IMR-90 (cell line): ENCODE data around the gene RELL2. TPM values are rescaled to one million over a fixed set of nuclear protein-coding genes. Genes with fewer than 3 reads are reported as not detected.

Source experiments
- ATAC-seq: fragments of 200-7000 bp; cut with Tn5 transposase; 2 replicates; pipeline ENCODE4 v1.9.1; 2020; ENCODE audit warnings: low read depth, mild to moderate bottlenecking, moderate library complexity
- BruUV-seq: library from RNA; stranded (reverse); fragments of 400-500 nt; replicated peaks from 2 replicates; lab custom pipeline; 2021; lab: Mats Ljungman, UMichigan
- CTCF ChIA-PET: fragments of 300-600 bp; formaldehyde crosslinking; extraction: SDS; loops from one replicate; lab custom pipeline; 2021; ENCODE audit warnings: antibody characterized with exemption; lab: Yijun Ruan, JAX
- POLR2A ChIA-PET: fragments of 300-600 bp; sonication (Branson Sonifier 250); formaldehyde crosslinking; loops from one replicate; lab custom pipeline; 2022; ENCODE audit warnings: antibody characterized with exemption; ENCODE audit not compliant: unreplicated experiment; lab: Charles Lee
- DNase-seq: peaks from one replicate; pipeline ENCODE4 v3.0.0; 2013
- H2AFZ ChIP-seq: replicated peaks from 2 replicates; pipeline ENCODE3; 2013; ENCODE audit warnings: low read length, mild to moderate bottlenecking; ENCODE audit not compliant: poor library complexity
- H2AK5ac ChIP-seq: 2 replicates; pipeline ENCODE4 v1.6.1; 2013; ENCODE audit warnings: low read depth, low read length, inconsistent platforms
- H2AK9ac ChIP-seq: replicated peaks from 2 replicates; pipeline ENCODE3; 2013; ENCODE audit warnings: mild to moderate bottlenecking, low read depth, low read length, moderate library complexity; ENCODE audit not compliant: poor library complexity
- H2BK120ac ChIP-seq: 2 replicates; pipeline ENCODE4 v1.6.1; 2013; ENCODE audit warnings: low read depth, low read length, inconsistent platforms
- H2BK15ac ChIP-seq: 3 replicates; pipeline ENCODE4 v1.6.1; 2013; ENCODE audit warnings: low read depth, low read length, inconsistent platforms
- H2BK20ac ChIP-seq: 2 replicates; pipeline ENCODE4 v1.6.1; 2013; ENCODE audit warnings: low read depth, mild to moderate bottlenecking, inconsistent platforms, low read length, moderate library complexity
- H2BK5ac ChIP-seq: 2 replicates; pipeline ENCODE4 v1.6.1; 2013; ENCODE audit warnings: mild to moderate bottlenecking, low read depth, low read length, inconsistent platforms; ENCODE audit not compliant: poor library complexity, severe bottlenecking
- H3K14ac ChIP-seq: replicated peaks from 2 replicates; pipeline ENCODE4 v1.6.1; 2013; ENCODE audit warnings: low read depth, low read length, inconsistent platforms
- H3K18ac ChIP-seq: 2 replicates; pipeline ENCODE4 v1.6.1; 2013; ENCODE audit warnings: low read depth, low read length, control low read depth
- H3K23ac ChIP-seq: 2 replicates; pipeline ENCODE4 v1.6.1; 2013; ENCODE audit warnings: low read depth, low read length, inconsistent platforms
- H3K27ac ChIP-seq: 2 replicates; pipeline ENCODE4 v1.5.1; 2013; ENCODE audit warnings: mild to moderate bottlenecking, control low read depth, low read length; ENCODE audit not compliant: insufficient read depth
- H3K27me3 ChIP-seq: 2 replicates; pipeline ENCODE4 v1.6.1; 2013; ENCODE audit warnings: low read length; ENCODE audit not compliant: control insufficient read depth, insufficient read depth
- H3K36me3 ChIP-seq: 2 replicates; pipeline ENCODE4 v1.6.1; 2013; ENCODE audit warnings: low read length, mixed read lengths; ENCODE audit not compliant: control insufficient read depth, insufficient read depth
- H3K4ac ChIP-seq: 2 replicates; pipeline ENCODE4 v1.6.1; 2013; ENCODE audit warnings: low read depth, low read length, inconsistent platforms
- H3K4me1 ChIP-seq: 2 replicates; pipeline ENCODE4 v1.6.1; 2013; ENCODE audit warnings: low read length, mixed read lengths; ENCODE audit not compliant: control insufficient read depth, insufficient read depth
- H3K4me2 ChIP-seq: 2 replicates; pipeline ENCODE4 v1.6.1; 2013; ENCODE audit warnings: low read depth, mild to moderate bottlenecking, control low read depth, low read length, moderate library complexity
- H3K4me3 ChIP-seq: 2 replicates; pipeline ENCODE4 v1.5.1; 2013; ENCODE audit warnings: low read depth, mild to moderate bottlenecking, control low read depth, low read length, moderate library complexity; ENCODE audit not compliant: insufficient read depth
- H3K56ac ChIP-seq: 2 replicates; pipeline ENCODE4 v1.6.1; 2013; ENCODE audit warnings: low read length, inconsistent platforms; ENCODE audit not compliant: insufficient read depth; ENCODE audit errors: extremely low read depth
- H3K79me1 ChIP-seq, 2 experiments: 2 replicates each; pipeline ENCODE4 v1.6.1; 2013; ENCODE audit warnings: low read length in 2 of 2, inconsistent platforms in 1 of 2, low read depth in 1 of 2
- H3K9ac ChIP-seq: 2 replicates; pipeline ENCODE4 v1.6.1; 2013; ENCODE audit warnings: low read depth, low read length, control low read depth
- H3K9me1 ChIP-seq: 2 replicates; pipeline ENCODE4 v1.6.1; 2013; ENCODE audit warnings: low read length, inconsistent platforms; ENCODE audit not compliant: insufficient read depth
- H3K9me3 ChIP-seq: 2 replicates; pipeline ENCODE4 v1.6.1; 2013; ENCODE audit warnings: low read length; ENCODE audit not compliant: control insufficient read depth, insufficient read depth
- H4K20me1 ChIP-seq: 2 replicates; pipeline ENCODE4 v1.6.1; 2013; ENCODE audit warnings: low read length, inconsistent platforms; ENCODE audit not compliant: insufficient read depth
- H4K5ac ChIP-seq: 2 replicates; pipeline ENCODE4 v1.6.1; 2013; ENCODE audit warnings: mild to moderate bottlenecking, low read depth, low read length, control low read depth
- H4K8ac ChIP-seq, 2 experiments: 2 replicates each; pipeline ENCODE4 v1.6.1; 2013; ENCODE audit warnings: low read depth in 2 of 2, low read length in 2 of 2, control low read depth in 1 of 2, inconsistent platforms in 1 of 2
- H4K91ac ChIP-seq: 2 replicates; pipeline ENCODE4 v1.6.1; 2013; ENCODE audit warnings: low read depth, low read length, inconsistent platforms; ENCODE audit not compliant: insufficient read depth
- BHLHE40 ChIP-seq: fragments of 150-350 bp; IDR thresholded peaks from 2 replicates; pipeline ENCODE4 v1.6.1; 2016; ENCODE audit warnings: mild to moderate bottlenecking, low read depth, low read length
- CEBPB ChIP-seq: IDR thresholded peaks from 2 replicates; pipeline ENCODE4 v1.6.1; 2012; ENCODE audit warnings: low read depth, low read length, improper control_type of control experiment
- CHD1 ChIP-seq: IDR thresholded peaks from 2 replicates; pipeline ENCODE4 v1.6.1; 2012; ENCODE audit warnings: low read depth, low read length, improper control_type of control experiment
- CTCF ChIP-seq: conservative IDR thresholded peaks from 2 replicates; pipeline ENCODE4 v1.5.1; 2012; ENCODE audit warnings: mild to moderate bottlenecking, low read depth, low read length, improper control_type of control experiment
- ELK1 ChIP-seq: fragments of 150-350 bp; IDR thresholded peaks from 2 replicates; pipeline ENCODE4 v1.6.1; 2016; ENCODE audit warnings: low read depth, mild to moderate bottlenecking, low read length, moderate library complexity, borderline replicate concordance
- FOS ChIP-seq: fragments of 150-350 bp; IDR thresholded peaks from 2 replicates; pipeline ENCODE4 v1.6.1; 2016; ENCODE audit warnings: low read depth, low read length
- MAFK ChIP-seq: IDR thresholded peaks from 2 replicates; pipeline ENCODE4 v1.6.1; 2012; ENCODE audit warnings: low read depth, low read length, improper control_type of control experiment
- MAZ ChIP-seq: IDR thresholded peaks from 2 replicates; pipeline ENCODE4 v1.6.1; 2012; ENCODE audit warnings: low read depth, mild to moderate bottlenecking, low read length, improper control_type of control experiment, moderate library complexity, borderline replicate concordance
- MXI1 ChIP-seq: IDR thresholded peaks from 2 replicates; pipeline ENCODE4 v1.6.1; 2012; ENCODE audit warnings: low read depth, mild to moderate bottlenecking, low read length, moderate library complexity, borderline replicate concordance
- NFE2L2 ChIP-seq: fragments of 150-350 bp; IDR thresholded peaks from 2 replicates; pipeline ENCODE4 v1.6.1; 2016; ENCODE audit warnings: low read depth, mild to moderate bottlenecking, low read length
- POLR2A ChIP-seq: IDR thresholded peaks from 2 replicates; pipeline ENCODE4 v1.6.1; 2012; ENCODE audit warnings: mild to moderate bottlenecking, low read depth, low read length
- RAD21 ChIP-seq: IDR thresholded peaks from 2 replicates; pipeline ENCODE4 v1.6.1; 2012; ENCODE audit warnings: low read length, improper control_type of control experiment
- RCOR1 ChIP-seq: IDR thresholded peaks from 2 replicates; pipeline ENCODE4 v1.6.1; 2012; ENCODE audit warnings: mild to moderate bottlenecking, low read length, improper control_type of control experiment; ENCODE audit not compliant: insufficient replicate concordance
- RFX5 ChIP-seq: IDR thresholded peaks from 2 replicates; pipeline ENCODE4 v1.8.0; 2012; ENCODE audit warnings: low read depth, mild to moderate bottlenecking, low read length, moderate library complexity
- SMC3 ChIP-seq: fragments of 150-350 bp; IDR thresholded peaks from 2 replicates; pipeline ENCODE4 v1.6.1; 2016; ENCODE audit warnings: low read depth, mild to moderate bottlenecking, antibody characterized with exemption, low read length, moderate library complexity
- USF2 ChIP-seq: fragments of 150-350 bp; IDR thresholded peaks from 2 replicates; pipeline ENCODE4 v1.6.1; 2017; ENCODE audit warnings: mild to moderate bottlenecking, antibody characterized with exemption, low read length, low read depth
- WGBS, 2 experiments: methylation state at CpG; one replicate each; pipeline versions ENCODE4 v1.1.5 to v1.1.7; 2013; ENCODE audit warnings: missing lambda C conversion rate in 2 of 2; ENCODE audit not compliant: insufficient read length in 1 of 2; ENCODE audit errors: extremely low coverage in 2 of 2; 5-methylcytosine and 5-hydroxymethylcytosine counted together
- dilution Hi-C: fragments of 300-500 bp; cut with HindIII; formaldehyde crosslinking; loops from one replicate; pipeline ENCODE4 v1.14.3; 2018; ENCODE audit warnings: low sequenced_read_pairs; ENCODE audit not compliant: unreplicated experiment
- in situ Hi-C: fragments of 300-500 bp; cut with MboI; formaldehyde crosslinking; loops from 3 replicates; pipeline ENCODE4 v1.14.3; 2019; ENCODE audit warnings: low sequenced_read_pairs, inconsistent platforms, mixed read lengths
- intact Hi-C: fragments of 100-400 bp; cut with micrococcal nuclease; formaldehyde crosslinking; loops from 2 replicates; pipeline ENCODE4 v1.10.0; 2022
- polyA plus RNA-seq, 3 experiments: library from polyadenylated mRNA; depleted of rRNA; stranded (reverse); fragments of >200 nt; gene quantifications; 2 replicates each; pipeline ENCODE4 v1.2.3, GENCODE V29; 2012; ENCODE audit warnings: low replicate concordance in 1 of 3
- total RNA-seq: library from RNA; depleted of rRNA; stranded (reverse); fragments of >200 nt; gene quantifications from 2 replicates; pipeline ENCODE4 v1.2.3, GENCODE V29; 2012

RELL2 gene
- total and polyA plus RNA-seq, 2 of the 4 experiments (the other 2 are of a cell fraction): 2.2 to 7.6 TPM

- DNase-seq: no peak
- 0 out of 4 replicates have a peak overlapping the region, but pooled peaks of 1 of the 2 experiments have one; percentile 34 for H4K8ac ChIP-seq
- H3K27me3 ChIP-seq: no peaks in the 10 kb centered on the region
- BruUV-seq: no TSS peak
- dilution Hi-C loops (no loop called here), intact Hi-C loops (no loop called here), in situ Hi-C loops (no loop called here)
- peak overlapping the region; percentile 38; the same call in 1 of the 2 replicates for H4K5ac ChIP-seq
- ChIA-PET CTCF (interaction anchor here (0.6 kb wide), 1 partner anchor 18 kb away, joined by 4 read pairs; no protein-coding TSS in a partner anchor), POLR2A (no interaction called here)
- no peak for ATAC-seq
- H3K18ac ChIP-seq: peak overlapping the region; percentile 53; the same call in 1 of the 2 replicates
- H3K14ac ChIP-seq: peak overlapping the region; percentile 22
- H3K9ac ChIP-seq: no peak overlapping the region
- no peak overlapping the region for H2AK9ac ChIP-seq
- TF ChIP-seq MAFK (no peak), USF2 (no peak), MXI1 (no peak), RFX5 (no peak), RAD21 (no peak), CTCF (no peak), CHD1 (no peak), SMC3 (no peak), FOS (no peak), RCOR1 (no peak), BHLHE40 (no peak), NFE2L2 (no peak), MAZ (no peak), CEBPB (no peak), ELK1 (no peak), POLR2A (no peak)
- H3K4me2 ChIP-seq: no peak overlapping the region
- H2AFZ ChIP-seq: no peak overlapping the region
- peaks cover 3% of the 10 kb centered on the region; the same call in 1 of the 2 replicates for H3K9me1 ChIP-seq
- H4K91ac ChIP-seq: no peak overlapping the region
- H2BK5ac ChIP-seq: peak overlapping the region; percentile 87
- H3K4me1 ChIP-seq: peaks cover 13% of the 10 kb centered on the region
- 100% methylated on average over 1 of the region's 1 CpG; no CpG with 5 or more reads in 1 of the 2 experiments for WGBS, 2 experiments
- no peaks in the 10 kb centered on the region for H3K9me3 ChIP-seq
- H3K79me1 ChIP-seq: peaks cover 0 to 5% of the 10 kb centered on the region in 2 experiments; a peak in 1 of 4 replicates
- no peak overlapping the region for H3K27ac ChIP-seq
- no peaks in the 10 kb centered on the region for H4K20me1 ChIP-seq
- H3K4me3 ChIP-seq: no peak overlapping the region
- H3K4ac ChIP-seq: peak overlapping the region; percentile 40; the same call in 1 of the 2 replicates
- peak overlapping the region; percentile 50 for H2BK20ac ChIP-seq
- H3K23ac ChIP-seq: no peak overlapping the region
- peak overlapping the region; percentile 79; the same call in 1 of the 3 replicates for H2BK15ac ChIP-seq
- H3K36me3 ChIP-seq: peaks cover 20% of the 10 kb centered on the region
- peak overlapping the region; percentile 66; the same call in 1 of the 2 replicates for H2BK120ac ChIP-seq
- H2AK5ac ChIP-seq: peak overlapping the region; percentile 58; the same call in 1 of the 2 replicates
- H3K56ac ChIP-seq: no peak overlapping the region; the same call in 1 of the 2 replicates
These were observed 20.6 kb downstream of the RELL2 start for GRCh38 chr5:141657404-141657803.
